ENCODE data around the gene SRPX. TPM values are rescaled to one million over a fixed set of nuclear protein-coding genes. Genes with fewer than 3 reads are reported as not detected.

The SRPX gene
- total and polyA plus RNA-seq, 2 of the 4 experiments (the other 2 are of a cell fraction), result 35.5 to 81.5 TPM

DNA sequence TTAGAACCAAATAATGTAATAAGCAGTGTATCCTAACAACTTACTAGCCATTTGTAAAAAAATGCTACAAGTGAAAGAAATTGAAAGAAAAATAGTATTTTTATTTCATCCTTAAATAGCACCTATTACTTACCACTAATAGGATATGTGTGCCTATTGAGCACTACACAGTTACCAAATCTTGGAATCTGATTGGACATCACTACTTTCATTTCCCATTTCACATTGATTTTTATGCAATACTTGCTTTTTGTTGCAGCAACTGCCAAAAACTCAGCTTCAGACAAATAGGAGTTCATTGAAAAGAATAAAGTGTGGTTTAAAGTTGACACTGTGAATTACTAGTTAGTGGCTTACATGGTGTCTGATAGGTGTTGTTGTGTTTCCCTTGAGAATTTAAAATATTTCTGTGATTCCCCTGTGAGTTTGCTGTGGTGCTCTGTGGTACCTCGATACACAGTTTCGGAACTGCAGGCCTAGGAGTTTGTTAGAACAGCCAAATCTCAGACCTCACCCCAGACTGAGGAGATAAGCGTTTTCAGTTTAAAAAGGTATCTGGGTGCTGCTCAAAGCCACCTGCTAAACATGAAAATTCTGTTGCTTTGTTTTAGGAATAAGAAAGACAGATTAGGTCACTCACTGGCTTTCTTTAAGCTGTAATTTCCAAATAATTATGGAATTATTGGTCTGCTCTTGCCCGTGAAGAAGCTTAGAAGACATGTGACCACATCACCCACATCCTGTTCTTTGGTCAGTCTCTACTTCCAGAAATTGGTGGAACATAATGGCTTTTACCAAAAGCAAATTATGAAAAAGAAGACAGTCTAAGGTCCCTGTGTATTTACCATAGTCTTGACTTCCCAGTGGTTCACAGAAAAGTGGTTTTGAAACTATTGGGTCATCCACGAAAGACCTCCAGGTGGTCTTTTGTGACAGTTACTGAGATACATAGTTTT lies 116.5 kb downstream of the SRPX start:
- H2BK15ac ChIP-seq (ENCODE audit: low read depth, low read length), result no peak overlapping the region
- no peak overlapping the region for H3K4ac ChIP-seq (ENCODE audit: low read depth, low read length)
- dilution Hi-C loops (cut with HindIII; ENCODE audit: low sequenced_read_pairs, unreplicated experiment), result no loop called here
- no peak overlapping the region for H3K23ac ChIP-seq (ENCODE audit: low read depth, low read length)
- no peak overlapping the region for H4K8ac ChIP-seq (ENCODE audit: low read depth in 2 of 2, low read length in 2 of 2)
- DNase-seq (no peak), ATAC-seq (ENCODE audit: low read depth) (no peak)
- no peaks in the 10 kb centered on the region for H3K9me3 ChIP-seq (ENCODE audit: control insufficient read depth, insufficient read depth, low read length)
- WGBS, 2 experiments (ENCODE audit: extremely low coverage in 2 of 2, insufficient read length in 1 of 2), result no CpG with 5 or more reads among the region's 5 CpGs
- no peaks in the 10 kb centered on the region for H3K27me3 ChIP-seq (ENCODE audit: control insufficient read depth, insufficient read depth, low read length)
- in situ Hi-C loops (cut with MboI; ENCODE audit: low sequenced_read_pairs), result no loop called here
- no peaks in the 10 kb centered on the region for H3K79me1 ChIP-seq (ENCODE audit: low read depth in 1 of 2, low read length in 2 of 2)
- H2BK5ac ChIP-seq (ENCODE audit: low read depth, low read length, poor library complexity, severe bottlenecking), result no peak overlapping the region
- no peak overlapping the region for H2BK20ac ChIP-seq (ENCODE audit: low read depth, low read length)
- no peak overlapping the region for H3K18ac ChIP-seq (ENCODE audit: low read depth, low read length)
- H4K5ac ChIP-seq (ENCODE audit: low read depth, low read length), result no peak overlapping the region
- no peak overlapping the region for H3K27ac ChIP-seq (ENCODE audit: insufficient read depth, low read length)
- H3K9me1 ChIP-seq (ENCODE audit: insufficient read depth, low read length), result no peaks in the 10 kb centered on the region
- H2AK5ac ChIP-seq (ENCODE audit: low read depth, low read length), result no peak overlapping the region
- H3K4me2 ChIP-seq (ENCODE audit: low read depth, low read length), result no peak overlapping the region
- TF ChIP-seq, protein P1, sequence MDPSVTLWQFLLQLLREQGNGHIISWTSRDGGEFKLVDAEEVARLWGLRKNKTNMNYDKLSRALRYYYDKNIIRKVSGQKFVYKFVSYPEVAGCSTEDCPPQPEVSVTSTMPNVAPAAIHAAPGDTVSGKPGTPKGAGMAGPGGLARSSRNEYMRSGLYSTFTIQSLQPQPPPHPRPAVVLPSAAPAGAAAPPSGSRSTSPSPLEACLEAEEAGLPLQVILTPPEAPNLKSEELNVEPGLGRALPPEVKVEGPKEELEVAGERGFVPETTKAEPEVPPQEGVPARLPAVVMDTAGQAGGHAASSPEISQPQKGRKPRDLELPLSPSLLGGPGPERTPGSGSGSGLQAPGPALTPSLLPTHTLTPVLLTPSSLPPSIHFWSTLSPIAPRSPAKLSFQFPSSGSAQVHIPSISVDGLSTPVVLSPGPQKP (IDR thresholded peaks at IDR 0.05; ENCODE audit: borderline replicate concordance, low read depth, low read length), result no peak
- no peak overlapping the region for H3K4me3 ChIP-seq (ENCODE audit: insufficient read depth, low read depth, low read length)
- H3K56ac ChIP-seq (ENCODE audit: extremely low read depth, insufficient read depth, low read length), result no peak overlapping the region
- no peak overlapping the region for H4K91ac ChIP-seq (ENCODE audit: insufficient read depth, low read depth, low read length)
- no peak overlapping the region for H2AFZ ChIP-seq (replicated peaks; ENCODE audit: low read length, poor library complexity)
- no peaks in the 10 kb centered on the region for H3K4me1 ChIP-seq (ENCODE audit: control insufficient read depth, insufficient read depth, low read length)
- intact Hi-C loops (cut with micrococcal nuclease), result no loop called here
- no TSS peak for BruUV-seq (replicated peaks)
- ChIA-PET POLR2A (ENCODE audit: unreplicated experiment) (no interaction called here), CTCF (no interaction called here)
- H3K9ac ChIP-seq (ENCODE audit: low read depth, low read length), result no peak overlapping the region
- H4K20me1 ChIP-seq (ENCODE audit: insufficient read depth, low read length), result no peaks in the 10 kb centered on the region
- H2AK9ac ChIP-seq (replicated peaks; ENCODE audit: low read depth, low read length, poor library complexity), result no peak overlapping the region
- H3K14ac ChIP-seq (replicated peaks; ENCODE audit: low read depth, low read length), result no peak overlapping the region
- H3K36me3 ChIP-seq (ENCODE audit: control insufficient read depth, insufficient read depth, low read length), result no peaks in the 10 kb centered on the region
- H2BK120ac ChIP-seq (ENCODE audit: low read depth, low read length), result no peak overlapping the region

Data from IMR-90 (cell line).